SHP77 (cell line): ENCODE measurements around the gene CUL7.
"Not testable (repeated sequence)": the region's sequence is repeated elsewhere in the genome, so short reads cannot be mapped to it uniquely, and the experiment has no call there.

Source experiments
- DNase-seq, 2 experiments: peaks; one replicate each; lab custom pipeline; 2025; lab: John Stamatoyannopoulos, UW

CUL7 gene

DNA sequence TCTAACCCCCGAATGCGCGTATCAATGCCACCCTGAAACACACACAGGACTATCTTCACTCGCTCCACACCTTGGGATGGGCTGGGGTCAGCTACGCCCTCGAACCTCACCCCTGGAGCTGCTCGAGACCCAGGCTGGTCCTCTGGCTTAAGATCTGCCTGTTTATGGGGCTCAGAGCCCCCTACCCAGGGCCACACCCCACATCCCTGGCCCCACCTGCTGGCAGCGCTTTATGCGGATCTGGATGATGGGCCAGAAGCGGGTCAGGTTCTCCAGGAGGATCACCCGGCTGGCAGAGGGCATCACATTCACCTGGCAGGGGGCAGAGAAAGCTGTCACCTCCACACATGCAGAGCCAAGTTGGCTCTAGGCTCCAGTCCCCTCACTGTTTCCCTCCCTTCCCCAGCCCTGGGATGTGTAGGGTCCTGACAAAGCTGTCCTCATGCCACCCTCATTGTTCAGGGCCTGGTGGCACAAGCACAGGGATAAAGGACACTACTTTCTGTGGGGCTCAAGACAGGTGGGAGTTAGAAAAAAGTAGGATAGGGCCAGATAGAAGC, 8.2 kb downstream of the CUL7 start:
- no peak for DNase-seq

GRCh38 chr6:43043310-43043709, 10.3 kb downstream of the CUL7 start:
- DNase-seq, result no peak

- not testable (repeated sequence) for DNase-seq
Observed at GRCh38 chr6:43041475-43041874, 12.2 kb downstream of the CUL7 start.

DNA sequence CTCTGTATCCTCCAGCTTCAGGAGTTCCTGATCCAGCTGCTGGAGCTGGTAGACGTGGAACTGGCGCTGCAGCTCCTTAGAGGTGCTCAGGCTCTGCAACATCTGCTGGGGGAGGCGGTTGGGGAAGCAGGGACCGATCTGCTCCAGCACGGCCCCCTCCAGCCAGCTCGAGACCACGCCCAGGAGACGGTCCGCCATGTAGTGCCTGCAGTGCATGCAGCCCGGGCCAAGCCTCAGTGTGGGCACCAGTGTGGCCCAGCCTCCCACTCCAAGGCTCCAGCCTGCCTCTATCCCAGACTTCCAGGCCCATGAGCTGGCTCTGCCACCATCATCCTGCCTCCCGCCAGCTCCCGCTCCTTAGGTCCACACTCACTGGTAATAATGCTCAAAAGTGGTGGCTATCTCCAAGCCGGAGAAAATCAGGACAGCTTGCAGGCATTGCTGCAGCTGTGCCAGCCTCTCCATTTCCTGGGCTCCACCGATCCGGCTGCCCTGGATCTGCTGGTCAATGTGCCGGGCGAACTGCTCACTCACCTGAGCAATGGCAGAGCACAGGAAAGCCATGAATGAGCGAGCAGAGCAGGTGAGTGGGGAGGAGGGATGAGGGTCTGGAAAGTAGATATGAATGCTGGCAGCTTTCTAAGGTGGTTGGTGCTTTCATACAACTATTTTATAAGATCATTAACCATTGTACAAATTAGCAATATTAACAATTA, 13.0 kb downstream of the CUL7 start:
- DNase-seq, result no peak

DNA sequence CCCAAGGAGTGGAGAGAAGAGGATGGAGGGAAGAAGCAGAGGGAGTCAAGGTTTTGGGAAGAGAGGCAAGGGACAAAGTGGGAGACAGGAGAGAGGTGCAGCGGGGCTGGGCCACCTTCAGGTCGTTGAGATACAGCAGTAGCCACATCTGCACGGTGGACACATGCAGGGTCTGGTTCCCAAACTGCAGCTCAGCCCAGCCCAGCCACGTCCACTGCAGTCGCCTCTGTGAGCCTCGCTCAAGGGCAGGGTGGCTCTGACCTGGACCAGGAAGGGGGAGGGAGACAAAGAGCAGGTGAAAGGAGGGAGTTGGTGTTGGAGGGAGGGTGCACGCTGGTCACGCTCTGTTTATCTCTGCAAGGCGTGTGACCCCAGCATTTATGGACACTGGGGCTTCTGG, 14.9 kb downstream of the CUL7 start:
- no peak for DNase-seq

- no peak for DNase-seq
Observed at GRCh38 chr6:43037706-43038105, 15.9 kb downstream of the CUL7 start.

- DNase-seq, result no peak
Observed at GRCh38 chr6:43037197-43037596, 16.5 kb downstream of the CUL7 start.

GRCh38 chr6:43036712-43037111, 16.9 kb downstream of the CUL7 start:
- no peak for DNase-seq

- no peak for DNase-seq
Observed at GRCh38 chr6:43035495-43036194, 18.0 kb downstream of the CUL7 start.

GRCh38 chr6:43034190-43034525, 19.5 kb downstream of the CUL7 start:
- no peak for DNase-seq

- DNase-seq, result no peak
Observed at GRCh38 chr6:43033496-43034189, 20.0 kb downstream of the CUL7 start.

GRCh38 chr6:43032326-43032725, 21.3 kb downstream of the CUL7 start:
- DNase-seq, result no peak

DNA sequence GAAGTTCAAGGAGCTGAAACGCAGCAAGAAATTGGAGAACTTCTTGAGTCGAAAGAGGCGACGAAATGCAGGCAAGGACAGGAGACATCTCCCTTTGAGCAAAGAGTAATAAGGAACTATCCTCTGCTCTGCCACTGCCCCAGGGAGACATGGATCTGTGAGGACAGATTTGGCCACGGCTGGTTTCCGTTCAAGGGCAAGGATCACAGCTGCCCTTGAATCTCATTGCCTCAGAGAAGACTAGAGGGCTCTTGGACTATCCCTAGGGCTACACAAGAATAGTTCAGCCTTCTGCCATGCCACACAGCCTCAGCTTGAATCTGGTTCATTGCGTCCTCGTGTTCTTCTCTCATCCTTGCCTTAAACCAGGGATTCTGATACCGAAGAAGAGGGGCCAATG, 24.5 kb downstream of the CUL7 start:
- no peak for DNase-seq

- no peak for DNase-seq
Observed at GRCh38 chr6:43026365-43026764, 27.3 kb downstream of the CUL7 start.

GRCh38 chr6:43024436-43024835, 29.2 kb downstream of the CUL7 start:
- no peak for DNase-seq

- peak; percentile 84 to 87 for DNase-seq
Observed at GRCh38 chr6:43021270-43022047, 32.2 kb downstream of the CUL7 start, which contains the start of gene RRP36. Gene RRP36, plus strand, starts transcription at chr6:43021623. Its CDS starts 32 bp downstream, at chr6:43021655.

- no peak for DNase-seq
Observed at GRCh38 chr6:43020847-43021246, 32.8 kb downstream of the CUL7 start.

GRCh38 chr6:43020052-43020705, 33.5 kb downstream of the CUL7 start:
- DNase-seq, result no peak

GRCh38 chr6:43019152-43019551, 34.5 kb downstream of the CUL7 start:
- DNase-seq, result no peak

GRCh38 chr6:43016943-43017334, 36.7 kb downstream of the CUL7 start:
- no peak for DNase-seq

DNA sequence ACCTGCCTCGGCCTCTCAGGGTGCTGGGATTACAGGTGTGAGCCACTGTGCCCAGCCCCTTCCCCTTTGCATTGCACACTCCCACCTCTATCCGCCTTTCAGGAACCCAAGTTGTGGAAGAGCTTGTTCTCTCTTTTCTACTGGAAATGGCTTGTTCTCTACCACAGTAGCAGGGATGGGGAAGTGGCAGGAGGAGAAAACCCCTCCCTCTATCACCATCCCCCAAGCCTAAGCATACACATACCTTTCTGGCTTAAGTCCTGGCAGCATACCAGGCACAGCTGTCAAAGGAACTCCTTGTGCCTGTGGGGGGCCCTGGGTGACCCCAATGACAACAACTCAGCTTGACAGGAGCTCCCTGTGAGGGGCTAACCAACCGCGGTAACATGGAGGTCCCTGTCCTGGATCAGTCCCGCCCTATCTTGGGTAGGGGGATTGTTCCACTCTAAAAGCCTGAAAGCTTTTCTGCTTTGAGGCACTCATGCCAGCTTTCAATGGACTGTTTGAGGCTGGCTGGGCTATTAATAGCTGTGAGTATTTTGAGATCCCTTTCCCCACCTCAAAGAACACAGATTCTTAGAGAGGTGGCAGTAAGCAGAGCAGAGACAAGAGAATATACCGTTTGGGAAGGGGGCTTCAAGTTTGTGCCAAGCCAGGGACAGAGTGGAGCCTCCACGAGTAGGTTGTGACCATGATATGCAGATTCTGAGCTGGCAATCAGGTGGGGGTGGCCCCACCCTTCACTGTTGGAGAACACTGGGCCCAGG, 37.3 kb downstream of the CUL7 start:
- DNase-seq, result no peak
